GM21360 (cell line): Measurements from ENCODE around the gene PCSK9.

Experiments
- ATAC-seq: cut with Tn5 transposase; IDR thresholded peaks from one replicate; pipeline ENCODE4 v1.9.1; 2021; ENCODE audit warnings: mild to moderate bottlenecking, moderate library complexity; ENCODE audit not compliant: unreplicated experiment

The PCSK9 gene

DNA sequence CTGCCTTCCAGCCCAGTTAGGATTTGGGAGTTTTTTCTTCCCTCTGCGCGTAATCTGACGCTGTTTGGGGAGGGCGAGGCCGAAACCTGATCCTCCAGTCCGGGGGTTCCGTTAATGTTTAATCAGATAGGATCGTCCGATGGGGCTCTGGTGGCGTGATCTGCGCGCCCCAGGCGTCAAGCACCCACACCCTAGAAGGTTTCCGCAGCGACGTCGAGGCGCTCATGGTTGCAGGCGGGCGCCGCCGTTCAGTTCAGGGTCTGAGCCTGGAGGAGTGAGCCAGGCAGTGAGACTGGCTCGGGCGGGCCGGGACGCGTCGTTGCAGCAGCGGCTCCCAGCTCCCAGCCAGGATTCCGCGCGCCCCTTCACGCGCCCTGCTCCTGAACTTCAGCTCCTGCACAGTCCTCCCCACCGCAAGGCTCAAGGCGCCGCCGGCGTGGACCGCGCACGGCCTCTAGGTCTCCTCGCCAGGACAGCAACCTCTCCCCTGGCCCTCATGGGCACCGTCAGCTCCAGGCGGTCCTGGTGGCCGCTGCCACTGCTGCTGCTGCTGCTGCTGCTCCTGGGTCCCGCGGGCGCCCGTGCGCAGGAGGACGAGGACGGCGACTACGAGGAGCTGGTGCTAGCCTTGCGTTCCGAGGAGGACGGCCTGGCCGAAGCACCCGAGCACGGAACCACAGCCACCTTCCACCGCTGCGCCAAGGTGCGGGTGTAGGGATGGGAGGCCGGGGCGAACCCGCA is at the start of gene PCSK9:
TSS of gene PCSK9 (plus strand) at position 207 of the 741 bp plus-strand sequence. CDS start at position 497, 290 bp downstream.
- ATAC-seq, result no peak

DNA sequence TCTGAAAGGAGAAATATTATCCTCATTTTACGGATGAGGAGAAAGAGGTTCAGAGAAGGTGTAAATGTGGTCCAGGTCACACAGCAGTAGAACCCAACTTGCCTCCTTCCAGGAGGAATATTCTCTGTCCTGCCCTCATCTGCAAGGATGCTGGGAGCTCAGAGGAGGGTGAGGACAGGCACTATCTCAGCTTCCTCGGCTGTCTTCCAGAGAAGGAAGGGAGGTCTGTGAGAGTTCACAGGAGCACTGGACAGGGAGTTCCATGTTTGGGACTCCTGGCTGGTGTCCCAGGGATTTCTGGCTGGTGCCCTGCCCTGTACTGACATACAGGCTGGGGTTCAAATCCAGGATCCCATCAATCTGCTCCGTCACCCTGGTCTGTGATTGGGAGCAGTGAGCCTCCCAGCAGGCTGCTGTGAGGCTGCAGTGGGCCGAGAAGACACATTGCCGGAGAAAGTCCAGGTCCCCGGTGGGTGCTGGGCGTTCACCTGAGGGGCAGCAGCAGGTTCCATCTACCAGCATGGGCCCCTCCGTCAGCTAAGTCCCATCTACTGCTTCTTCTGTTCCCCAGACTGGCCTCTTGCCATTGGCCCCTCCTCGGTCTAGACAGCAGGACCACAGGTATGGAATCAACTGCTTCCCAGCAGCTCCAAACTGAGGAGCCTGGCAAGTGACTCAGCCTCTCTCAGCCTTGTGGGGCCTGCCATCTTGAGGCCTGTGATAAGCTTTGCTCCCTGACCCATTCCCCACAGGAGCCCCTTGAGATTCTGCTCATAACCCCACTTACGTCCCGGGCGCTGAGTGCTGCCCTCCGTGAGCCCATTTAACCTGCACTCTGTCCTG is 49.2 kb upstream of the PCSK9 start:
- ATAC-seq, result no peak

DNA sequence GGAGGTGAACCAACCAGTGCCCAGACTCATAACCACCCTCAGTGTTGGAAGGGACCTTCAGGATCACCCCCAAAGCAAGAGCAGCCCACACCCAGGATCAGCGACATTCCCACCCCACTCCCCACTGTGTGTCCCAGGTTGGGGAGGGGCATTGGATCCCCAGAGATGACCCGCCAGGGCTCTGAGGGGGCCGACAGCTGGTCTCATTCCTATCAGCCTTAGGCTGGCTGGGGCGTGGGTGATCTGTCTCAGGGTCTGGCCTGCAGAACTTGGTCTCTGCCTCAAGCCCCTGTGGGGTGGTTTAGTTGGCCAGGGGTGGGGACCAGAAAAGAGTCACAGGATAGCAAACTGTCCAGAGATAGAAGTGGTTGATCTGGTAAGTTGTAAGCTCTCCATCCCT is 48.4 kb upstream of the PCSK9 start:
- ATAC-seq, result no peak

DNA sequence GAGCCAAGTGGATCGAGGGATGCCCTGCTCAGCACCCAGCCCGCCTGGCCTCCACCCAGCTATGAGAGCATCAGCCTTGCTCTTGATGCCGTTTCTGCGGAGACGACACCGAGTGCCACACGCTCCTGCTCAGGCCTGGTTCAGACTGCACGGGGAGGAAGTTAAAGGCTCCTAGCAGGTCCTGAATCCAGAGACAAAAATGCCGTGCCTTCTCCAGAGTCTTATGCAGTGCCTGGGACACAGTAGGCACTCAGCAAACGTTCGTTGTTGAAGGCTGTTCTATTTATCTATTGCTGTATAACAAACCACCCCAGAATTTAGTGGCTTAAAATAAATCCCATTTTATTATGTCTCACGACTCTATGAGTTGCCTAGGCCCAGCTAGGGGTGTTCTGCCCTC is 47.4 kb upstream of the PCSK9 start:
- no peak for ATAC-seq

DNA sequence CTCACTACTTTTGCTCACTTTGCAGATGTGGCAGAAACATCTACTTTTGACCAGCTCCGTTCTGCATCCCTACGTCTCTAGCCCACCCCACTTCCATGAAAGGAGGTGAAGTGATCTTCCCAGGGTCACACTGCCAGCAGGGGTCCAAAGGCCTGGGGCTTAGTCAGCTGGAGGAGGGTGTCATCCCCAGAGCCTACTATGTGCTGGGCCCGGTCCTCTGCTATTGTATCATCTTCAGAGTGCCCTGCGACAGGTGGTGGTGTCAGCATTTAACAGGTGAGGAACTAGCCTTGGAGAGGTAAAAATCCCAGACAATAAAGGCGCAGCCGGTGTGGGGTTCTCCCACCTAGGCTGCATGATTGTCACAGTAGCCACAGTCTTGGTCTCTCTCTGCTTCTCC is 46.2 kb upstream of the PCSK9 start:
- no peak for ATAC-seq

DNA sequence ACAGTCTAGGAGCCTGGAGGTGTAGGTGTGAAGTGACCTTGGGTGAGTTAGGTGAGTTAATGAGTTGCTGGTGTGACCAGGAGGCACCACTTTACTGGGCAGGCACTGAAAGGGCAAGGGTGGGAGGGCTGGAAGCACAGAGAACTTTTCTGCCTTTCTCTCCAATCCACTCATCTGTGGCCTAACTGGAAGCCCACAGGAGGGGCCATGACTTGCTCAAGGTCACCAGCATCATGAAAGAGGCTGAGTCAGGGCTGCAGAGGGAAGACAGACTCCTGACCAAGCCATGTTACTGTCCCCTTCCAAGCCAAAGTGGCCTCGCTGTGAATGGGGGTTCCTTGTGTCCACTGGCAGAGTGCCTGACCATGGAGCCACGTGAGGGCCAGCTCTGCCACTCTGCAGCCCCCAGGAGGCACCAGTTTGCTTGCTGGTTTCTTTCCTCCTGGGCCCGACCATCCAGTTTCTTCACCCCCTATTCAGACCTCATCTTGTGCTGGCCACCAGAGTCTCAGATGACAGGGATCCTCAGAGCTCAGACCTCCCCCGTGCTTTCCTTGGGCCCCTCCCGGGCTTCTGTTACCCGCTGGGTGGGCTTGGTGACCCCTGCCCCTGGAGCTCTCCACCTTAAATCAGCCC is 44.9 kb upstream of the PCSK9 start:
- no peak for ATAC-seq

DNA sequence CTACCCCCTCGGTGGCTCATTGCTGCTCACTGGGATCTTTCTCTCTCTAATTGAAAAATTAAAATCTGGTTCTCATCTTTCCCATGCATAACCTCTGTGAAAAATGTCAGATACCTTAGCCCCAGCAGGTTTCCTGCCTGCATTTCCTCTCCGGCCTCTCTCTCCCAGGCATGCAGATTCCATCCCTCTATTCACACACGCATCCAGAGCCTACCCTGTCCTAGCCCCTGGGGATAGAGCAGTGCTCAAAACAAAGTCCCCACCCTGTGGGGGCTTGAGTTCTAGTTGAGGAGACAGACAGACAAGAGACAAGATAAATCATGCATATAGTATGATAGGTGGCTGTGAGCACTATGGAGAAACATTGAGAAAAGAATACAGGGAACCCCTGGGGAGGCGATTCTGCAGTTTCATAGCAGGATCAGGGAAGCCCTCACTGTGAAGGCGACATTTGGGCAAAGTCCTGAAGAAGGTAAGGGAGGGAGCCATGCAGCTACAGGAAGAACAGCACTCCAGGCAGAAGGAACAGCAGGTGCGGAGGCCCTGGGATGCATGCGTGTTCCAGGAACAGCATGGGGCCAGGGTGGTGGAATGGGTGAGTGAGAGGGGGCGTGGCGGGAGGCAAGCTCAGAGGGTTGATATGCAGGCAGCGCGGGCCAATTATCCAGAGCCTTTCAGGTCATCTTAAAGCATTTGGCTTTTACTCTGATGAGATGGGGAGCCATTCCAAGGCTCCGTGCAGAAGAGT is 44.2 kb upstream of the PCSK9 start:
- no peak for ATAC-seq

DNA sequence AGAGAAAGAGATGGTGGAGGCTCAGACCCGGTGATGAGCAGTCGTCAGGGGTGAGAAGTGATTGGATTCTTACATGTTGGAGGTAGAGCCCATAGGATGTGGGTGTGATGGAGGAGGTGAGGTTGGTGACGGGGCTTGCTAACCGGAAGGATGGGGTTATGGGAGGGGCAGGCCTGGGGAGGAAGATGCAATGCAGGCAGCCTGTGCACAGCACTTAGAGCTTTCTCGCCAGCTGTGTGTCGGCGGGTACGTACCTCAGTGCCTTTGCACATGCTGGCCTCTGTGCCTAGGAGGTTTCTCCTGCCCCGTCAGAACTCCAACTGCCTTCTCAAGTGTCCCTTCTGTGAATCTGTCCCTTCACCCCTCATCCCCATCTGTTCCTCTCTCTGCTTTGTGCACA is 43.5 kb upstream of the PCSK9 start:
- no peak for ATAC-seq

DNA sequence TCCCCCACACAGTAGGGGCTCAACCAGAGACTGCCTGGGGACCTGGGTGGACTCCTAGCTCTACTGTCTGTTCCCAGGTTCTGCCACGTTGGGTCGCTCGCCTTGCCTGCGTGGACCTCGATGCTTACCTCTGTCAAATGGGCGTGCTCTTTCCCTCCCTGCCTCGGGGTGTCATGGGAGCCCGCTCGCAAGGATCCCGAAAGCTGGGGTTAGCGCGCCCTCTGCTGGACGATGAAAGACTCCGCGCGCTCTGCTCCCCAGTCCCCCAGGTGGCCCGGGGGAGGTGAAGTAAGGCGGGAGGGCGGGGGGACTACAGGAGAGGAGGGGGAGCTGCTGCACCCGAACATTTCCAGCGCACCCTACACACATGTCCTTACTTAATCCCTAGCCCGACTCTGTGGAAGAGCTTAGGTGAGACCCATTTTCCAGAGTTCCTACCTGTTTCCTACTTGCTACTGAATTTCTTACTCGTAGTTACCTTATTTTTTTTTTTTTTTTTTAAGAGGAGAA is 42.9 kb upstream of the PCSK9 start:
- ATAC-seq, result peak; percentile 78

DNA sequence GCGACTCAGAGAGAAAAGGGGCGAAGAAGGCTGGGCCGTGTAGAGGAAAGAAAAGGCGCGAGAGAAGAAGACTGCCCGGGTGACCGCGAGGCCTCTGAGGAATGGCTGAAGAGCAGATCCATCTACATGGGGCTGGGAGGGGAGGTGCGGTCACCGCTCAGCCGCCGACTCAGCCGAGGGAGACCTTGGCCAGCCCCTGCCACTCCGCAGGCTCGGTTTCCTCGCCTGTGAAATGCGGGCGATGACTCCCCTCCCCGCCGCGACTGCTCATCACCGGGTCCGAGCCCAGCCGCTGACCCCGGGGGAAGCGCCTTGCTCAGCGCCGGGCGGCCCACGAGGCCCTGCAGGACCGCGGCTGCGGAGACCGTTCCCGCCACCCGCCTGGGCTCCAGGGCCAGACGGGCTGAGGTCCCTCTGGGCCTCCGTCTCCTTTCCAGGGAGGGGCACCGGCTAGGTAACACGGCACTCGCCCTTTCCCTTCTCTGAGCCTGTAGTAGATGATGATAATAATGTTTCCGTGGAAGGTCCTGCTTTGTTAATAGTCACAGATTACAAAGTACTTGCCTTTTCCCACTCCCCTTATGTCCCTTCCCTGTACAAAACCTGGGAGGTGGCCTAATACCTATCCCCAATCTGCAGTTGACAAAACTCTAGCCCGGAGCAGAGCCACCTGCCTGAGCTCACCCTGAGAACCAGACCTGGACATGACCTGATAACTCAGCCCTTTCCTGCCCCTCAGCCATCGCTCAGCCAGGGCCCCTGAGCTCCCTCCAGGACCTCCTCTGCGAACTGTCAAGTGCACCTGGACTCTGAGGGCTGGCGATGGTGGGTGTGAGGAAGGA is 42.3 kb upstream of the PCSK9 start:
- no peak for ATAC-seq

DNA sequence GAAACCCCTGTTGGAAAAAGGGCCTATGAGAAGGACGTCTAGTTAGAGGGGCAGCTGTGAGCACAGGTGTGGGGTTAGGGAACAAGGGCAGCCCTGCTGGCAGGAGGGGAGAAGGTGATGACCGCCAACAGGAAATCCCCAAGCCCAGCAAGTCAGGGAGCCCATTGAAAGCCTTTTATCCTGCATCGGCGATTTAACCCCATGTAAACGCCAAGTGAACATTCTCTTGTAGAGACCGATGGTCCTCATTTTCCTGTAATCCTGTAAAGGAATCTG is 41.7 kb upstream of the PCSK9 start:
- no peak for ATAC-seq

DNA sequence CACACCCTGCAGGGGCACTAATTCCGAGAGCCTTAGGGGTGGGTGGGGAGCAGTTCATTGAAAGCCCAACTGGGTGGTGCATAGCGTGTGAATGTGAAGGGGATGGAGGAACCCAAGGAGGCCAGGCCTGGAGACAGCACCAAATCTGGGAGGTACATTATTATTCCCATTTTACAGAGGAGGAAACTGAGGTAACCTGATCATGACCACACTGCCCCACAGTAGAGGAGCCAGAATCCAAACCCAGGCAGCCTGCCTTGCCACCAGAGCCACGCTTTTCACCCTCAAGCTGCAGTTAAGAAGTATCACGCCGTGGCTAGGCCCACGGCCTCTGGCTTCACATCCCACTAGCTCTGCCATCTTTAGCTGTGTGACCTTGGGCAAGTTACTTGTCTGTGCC is 41.2 kb upstream of the PCSK9 start:
- ATAC-seq, result no peak

DNA sequence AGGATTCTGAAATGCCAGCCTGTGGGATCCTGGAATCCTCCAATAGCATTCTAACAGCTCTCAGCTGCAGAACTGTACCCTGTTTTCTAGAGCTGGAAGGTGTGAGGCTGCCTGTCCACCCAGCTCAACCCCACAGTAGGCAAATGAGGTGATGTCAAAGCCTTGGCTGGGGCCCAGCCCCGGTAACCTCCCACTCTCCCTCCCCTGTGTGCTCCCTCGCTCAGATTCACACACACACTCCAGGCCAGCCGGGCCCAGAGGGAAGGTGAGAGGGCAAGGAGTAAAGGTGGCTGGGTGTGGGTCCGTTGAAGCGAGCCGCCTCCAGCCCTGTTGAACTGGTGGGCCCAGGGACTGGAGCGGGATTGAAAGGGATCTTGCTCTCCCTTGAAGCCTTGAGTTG is 40.7 kb upstream of the PCSK9 start, which contains the start of gene BSND:
TSS of gene BSND (plus strand) at position 257 of the 400 bp plus-strand sequence. CDS start 254 bp downstream, outside the sequence.
- peak; percentile 50 for ATAC-seq

DNA sequence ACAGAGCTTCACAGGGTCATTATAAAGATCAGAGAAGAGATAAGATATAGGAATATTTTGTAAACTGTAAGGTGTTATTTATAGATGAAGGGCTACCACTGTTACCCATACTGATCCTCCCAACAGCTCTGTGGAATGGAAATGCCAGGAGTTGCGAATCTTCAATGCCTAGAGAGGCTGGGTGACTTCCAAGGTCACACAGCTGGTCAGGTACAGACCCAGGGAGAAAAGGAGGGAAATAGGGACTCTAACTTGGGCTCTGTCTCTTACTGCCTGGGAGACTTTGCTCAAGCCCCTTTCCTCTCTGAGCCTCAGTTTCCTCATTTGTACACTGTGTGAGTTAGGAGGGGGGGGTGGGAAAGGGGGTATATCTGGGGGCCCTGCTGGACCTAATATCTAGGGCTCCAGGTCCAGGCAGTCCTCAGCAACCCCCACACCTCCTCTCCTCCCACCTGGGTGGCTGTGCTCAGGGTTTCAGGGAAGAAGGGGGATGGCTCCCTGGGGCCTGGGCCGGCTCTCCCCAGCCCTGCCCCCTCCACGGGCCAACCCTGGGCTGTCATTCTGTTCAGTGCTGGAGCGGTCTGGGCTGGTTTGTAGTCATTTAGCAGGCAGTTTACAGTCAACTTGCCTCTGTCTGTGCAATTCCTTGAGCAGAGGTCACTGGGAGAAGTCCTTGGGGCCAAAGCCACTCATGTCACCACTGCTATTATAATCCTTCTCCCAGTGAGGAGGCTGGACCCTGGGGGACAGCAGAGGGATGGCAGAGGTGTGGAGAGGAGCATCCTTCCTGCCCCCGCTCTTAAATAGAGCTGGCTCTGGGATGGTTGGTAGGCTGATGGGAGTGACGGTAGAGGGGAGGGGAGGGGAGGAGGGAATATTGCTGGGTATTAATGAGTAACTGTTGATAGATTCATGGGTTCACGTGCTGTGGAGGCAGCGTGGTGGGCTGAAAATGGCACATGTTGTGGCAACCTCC is 39.0 kb upstream of the PCSK9 start:
- ATAC-seq, result no peak

DNA sequence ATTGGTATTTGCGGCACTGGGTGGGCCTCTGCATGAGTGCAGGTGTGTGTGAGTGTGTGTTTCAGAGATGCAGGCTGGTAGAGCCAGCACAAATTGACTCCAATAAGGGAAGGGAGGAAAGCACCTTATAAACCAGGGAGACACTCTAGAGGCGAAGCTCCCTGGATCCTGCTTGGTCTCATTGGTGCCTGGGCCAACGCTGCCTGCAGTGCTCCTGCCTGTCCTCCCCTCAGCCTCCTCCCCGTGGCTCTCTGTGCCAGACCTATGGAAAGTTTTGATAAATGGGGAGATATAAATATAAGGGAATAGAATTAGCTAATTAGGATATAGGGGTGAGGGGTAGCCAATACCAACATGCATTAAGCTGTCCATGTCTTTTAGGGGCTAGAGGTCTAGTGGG is 38.0 kb upstream of the PCSK9 start:
- ATAC-seq, result no peak

DNA sequence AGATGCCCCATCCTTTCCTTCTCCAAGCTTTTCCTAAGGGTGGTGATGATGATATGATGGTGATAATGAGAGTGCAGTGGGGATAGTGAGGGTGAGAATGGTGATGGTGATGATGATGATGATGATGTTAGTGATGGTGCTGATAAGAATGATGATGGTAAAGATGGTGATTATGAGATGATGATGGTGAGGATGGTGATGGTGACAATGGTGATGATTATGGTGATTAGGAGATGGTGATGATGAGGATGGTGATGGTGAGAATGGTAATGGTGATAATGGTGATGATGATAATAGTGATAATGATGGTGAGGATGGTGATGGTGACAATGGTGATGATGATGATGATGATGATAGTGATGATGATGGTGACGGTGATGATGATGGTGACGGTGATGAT is 36.7 kb upstream of the PCSK9 start:
- no peak for ATAC-seq

DNA sequence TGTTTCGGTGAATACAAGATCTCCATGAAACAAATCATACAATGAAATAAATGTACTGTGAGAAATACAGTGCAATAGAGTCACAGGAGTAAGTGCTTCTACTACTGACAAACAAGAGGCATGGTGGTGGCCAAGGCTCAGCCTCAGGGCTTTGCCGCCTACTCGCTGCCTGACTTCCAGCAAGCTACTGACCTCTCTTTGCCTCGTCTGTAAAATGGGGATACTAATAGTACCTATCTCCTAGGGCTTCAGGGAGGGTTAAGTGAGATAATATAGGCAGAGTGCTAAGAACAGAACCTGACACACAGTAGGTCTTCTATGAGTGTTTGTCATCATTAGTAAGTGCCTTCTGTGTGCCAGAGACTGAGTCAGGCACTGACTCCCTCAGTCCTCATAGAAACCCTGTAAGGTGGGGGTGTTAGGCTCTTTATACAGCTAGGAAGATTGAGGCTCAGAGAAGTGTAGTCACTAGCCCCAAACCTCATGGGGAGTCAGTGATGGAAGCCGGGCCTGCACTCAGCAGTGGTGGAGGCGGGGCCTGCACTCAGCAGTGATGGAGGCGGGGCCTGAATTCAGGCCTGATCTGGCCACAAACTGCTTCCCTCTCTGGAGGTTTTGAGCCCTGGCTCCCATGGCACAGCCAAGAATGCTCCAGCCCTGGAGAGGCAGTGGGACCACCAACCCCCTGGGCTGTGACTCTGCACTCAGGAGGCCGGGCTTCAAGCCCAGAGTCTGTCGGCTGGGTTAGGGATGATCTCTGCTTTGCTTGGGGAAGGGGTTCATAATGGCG is 33.8 kb upstream of the PCSK9 start:
- ATAC-seq, result no peak

DNA sequence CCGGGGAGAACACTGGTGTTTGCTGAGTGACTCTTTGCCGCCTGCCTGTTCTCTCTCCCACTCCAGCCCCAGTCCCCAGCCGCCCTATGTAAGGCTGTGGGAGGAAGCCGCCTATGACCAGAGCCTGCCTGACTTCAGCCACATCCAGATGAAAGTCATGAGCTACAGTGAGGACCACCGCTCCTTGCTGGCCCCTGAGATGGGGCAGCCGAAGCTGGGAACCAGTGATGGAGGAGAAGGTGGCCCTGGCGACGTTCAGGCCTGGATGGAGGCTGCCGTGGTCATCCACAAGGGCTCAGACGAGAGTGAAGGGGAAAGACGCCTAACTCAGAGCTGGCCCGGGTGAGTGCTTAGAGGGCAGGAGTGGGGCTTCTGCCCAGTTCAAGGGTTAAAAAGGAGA is 32.4 kb upstream of the PCSK9 start:
- no peak for ATAC-seq
